ENCODE results near the gene AKT2.
A peak's percentile ranks its signal among the peaks of the same experiment; 100 is the strongest.

Gene AKT2

DNA sequence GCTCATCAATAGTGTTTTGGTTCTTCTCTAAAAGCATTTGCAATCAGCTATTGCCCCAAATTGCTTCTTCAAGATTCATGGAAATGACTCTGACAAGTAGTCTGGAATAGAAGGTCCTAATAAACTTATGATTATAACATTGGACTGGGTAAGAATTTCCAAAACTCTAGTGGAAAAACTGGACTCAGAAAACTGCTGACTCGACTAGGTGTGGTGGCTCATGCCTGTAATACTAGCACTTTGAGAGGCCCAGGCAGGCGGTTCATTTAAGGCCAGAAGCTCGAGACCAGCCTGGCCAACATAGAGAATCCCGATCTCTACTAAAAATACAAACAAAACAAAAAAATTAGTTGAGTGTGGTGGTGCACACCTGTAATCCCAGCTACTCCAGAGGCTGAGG, 15.5 kb upstream of the AKT2 start:
- no peak for DNase-seq (ENCODE audit: low read depth)

DNA sequence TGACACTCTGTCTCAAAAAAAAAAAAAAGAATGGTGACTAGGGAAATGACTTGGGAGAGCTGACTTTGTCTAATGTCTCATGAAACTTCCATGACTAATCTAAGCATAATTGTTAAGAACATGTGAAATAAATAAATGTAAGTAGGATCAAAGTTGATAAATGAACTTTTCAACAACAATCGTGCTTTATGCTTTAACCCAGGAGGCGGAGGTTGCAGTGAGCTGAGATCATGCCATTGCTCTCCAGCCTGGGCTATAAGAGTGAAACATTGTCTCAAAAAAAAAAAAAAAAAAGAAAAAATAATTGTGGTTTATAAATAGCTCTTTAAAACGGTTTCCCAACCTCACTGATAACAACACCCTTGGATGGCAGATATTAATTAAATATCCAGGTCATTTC, 12.9 kb upstream of the AKT2 start:
- no peak for DNase-seq (ENCODE audit: low read depth)

DNA sequence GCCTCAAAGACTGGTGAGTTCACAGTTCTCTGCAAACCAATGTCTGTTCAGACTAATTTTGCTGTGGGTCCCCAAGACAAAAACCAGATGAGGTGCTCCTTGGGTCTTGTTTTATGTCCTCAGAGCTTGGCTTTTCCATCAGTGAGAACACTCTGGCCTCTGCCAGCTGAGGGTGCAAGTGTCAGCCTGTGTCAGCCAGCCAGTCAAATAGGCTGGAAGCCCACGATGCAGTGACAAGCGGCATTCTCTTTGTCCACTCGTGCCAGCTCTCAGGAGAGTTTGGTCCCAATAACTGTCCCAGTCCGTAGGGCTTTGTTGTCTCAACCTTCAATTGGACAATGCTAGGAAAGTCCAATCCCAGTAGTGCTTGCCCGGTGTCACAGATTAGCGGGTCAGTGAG, 9.4 kb upstream of the AKT2 start:
- DNase-seq (ENCODE audit: low read depth): no peak

DNA sequence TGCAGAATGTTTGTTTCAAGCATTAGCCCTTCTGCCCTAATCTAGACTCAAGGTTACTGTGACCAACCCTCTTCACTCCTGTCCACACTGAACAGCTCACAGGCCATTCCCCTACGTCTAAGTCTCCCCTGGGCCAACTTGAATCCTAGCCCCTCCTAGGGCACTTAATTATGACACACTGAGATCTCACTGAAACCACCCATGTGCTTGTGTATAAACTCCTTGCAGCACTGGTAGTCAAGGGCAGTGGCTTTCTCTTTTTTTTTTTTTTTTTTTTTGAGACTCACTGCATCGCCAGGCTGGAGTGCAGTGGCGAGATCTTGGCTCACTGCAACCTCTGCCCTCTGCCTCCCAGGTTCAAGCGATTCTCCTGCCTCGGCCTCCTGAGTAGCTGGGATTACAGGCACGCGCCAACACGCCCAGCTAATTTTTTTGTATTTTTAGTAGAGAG, 1.9 kb upstream of the AKT2 start:
- DNase-seq (ENCODE audit: low read depth): no peak

DNA sequence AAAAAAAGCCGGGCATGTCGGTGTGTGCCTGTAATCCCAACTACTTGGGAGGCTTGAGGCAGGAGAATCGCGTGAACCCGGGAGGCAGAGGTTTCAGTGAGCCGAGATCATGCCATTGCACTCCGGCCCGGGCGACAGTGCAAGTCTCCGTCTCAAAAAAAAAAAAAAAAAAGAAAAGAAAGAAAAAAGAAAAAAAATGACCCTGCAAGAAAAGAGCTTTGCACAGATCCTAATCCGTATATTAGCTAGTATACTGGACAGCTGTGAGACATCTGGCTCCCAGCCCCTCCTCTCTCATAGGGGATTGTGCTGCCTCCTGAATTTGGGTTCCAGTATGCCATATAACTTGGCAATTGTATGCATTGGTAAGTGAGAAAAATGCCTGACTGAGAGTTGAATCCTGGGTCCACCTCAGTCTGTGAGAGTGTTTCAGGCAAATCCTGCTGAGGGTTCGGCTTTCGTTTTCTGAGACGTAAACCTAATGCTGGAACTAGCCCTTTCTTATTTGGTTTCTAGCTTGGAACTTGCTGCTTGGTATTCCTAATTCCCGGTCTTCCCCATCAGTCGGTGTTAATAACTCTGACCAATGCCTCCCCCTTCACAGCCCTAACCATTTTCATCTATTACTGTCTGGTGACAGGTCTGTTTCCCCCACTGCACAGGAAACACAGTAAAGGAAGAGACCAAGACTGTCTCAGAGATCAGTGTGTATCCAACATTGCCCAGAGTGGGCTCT, 1.3 kb upstream of the AKT2 start:
- DNase-seq (ENCODE audit: low read depth): no peak

DNA sequence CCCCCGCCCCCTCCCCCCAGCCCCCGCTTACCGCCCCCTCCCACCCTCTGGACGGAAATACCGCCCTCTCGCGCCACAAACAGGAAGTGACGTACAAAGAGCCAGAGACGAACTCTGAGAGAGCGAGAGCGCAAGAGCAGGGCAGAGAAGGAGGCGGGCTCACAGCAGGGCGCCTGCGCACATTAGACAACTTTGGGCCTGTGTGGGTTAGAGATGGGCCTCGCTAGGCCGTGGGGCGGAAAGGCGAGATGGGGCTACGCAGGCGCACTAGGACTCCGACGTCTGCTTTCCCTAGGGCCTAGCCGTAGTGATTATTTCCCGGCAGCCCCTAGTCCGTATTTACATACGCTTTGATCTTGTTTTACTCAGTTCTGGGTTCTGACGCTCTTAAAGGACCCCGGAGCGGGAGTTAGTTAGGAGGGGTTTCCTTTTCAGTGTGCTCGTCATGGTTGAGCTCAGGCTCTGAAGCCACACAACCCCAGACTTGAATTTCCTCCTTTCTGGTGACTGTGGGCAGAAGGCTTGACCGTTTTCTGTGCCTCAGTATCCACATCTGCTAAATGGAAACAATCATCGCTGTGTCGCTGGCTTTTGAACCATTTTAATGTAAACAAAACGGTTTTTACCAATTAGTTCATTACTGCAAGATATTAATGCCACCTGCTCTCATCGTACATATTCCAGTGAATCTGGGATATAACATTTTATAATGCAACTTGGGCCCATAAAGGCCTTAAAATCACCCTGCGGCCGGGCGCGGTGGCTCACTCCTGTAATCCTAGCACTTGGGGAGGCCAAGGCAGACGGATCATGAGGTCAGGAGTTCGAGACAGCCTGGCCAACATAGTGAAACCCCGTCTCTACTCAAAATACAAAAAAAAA, 449 bp upstream of the AKT2 start:
- DNase-seq (ENCODE audit: low read depth): peak; percentile 96

DNA sequence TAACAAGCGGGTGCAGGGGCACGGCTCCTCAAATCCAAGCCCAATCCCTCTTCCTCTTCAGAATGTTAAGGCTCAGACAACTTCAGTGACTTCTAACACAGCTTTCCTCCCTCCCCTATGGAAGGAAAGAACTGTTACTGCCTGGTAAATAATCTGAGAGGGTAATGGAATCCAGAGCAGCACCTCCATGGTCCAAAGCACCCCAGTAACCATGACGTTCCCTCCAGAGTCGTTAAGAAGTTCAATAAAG, 969 bp downstream of the AKT2 start:
- no peak for DNase-seq (ENCODE audit: low read depth)

DNA sequence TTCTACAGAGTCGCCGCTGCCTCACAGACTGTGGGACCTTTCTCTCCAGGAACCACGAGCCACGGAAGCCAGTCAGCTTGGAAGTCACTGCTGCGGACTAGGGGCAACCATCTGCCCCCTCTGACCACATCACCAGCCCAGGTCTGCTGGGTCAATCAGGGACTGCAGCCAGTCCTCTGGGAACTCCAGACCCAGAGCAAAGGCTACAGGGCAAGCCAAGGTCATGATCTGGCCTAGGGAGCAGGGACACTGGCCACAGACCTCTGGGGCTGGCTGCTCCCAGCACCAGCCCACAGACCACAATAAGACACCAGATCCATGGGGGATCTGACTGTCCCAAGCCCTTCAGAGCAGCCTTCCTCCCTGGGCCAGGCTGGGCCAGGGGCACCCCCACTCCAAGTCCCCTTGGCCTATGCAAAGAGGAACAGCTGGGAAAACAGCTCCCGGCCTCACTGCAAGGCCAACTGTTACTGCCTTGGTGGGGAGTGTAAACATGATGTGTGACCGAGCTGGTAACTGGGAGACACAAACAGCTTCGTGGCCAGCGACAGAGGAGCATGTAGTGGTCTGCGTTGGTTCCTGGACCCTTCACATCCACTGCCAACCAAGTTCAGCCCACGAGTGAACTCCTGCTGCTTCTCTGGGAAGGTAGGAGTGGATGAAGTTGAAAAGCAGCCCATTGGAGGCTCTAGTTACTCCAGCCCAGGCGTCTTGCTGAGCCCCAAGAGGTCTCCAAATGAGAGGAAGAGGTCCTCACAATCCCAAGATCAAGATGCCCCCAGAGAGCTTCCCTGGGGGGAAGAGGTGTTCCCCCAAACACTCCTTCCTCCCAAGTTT, 1.5 kb downstream of the AKT2 start:
- DNase-seq (ENCODE audit: low read depth): no peak

DNA sequence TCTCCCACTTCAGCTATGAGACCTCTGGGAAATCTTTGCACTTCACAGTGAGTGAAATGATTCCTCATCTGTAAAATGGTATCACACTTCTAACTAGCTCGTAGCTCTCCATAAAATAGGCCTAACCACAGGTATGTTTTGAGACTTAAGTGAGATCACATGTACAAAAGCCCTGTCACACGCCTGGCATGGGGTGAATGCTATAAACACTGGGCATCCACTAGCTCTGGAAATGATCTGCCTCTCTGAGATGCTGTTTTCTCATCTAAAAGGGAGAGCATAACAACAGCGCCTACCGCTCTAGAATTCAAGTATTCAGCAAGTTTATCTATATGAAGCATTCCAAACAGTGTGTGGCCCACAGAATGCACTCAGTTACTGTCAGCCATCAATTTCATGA, 2.2 kb downstream of the AKT2 start:
- no peak for DNase-seq (ENCODE audit: low read depth)

DNA sequence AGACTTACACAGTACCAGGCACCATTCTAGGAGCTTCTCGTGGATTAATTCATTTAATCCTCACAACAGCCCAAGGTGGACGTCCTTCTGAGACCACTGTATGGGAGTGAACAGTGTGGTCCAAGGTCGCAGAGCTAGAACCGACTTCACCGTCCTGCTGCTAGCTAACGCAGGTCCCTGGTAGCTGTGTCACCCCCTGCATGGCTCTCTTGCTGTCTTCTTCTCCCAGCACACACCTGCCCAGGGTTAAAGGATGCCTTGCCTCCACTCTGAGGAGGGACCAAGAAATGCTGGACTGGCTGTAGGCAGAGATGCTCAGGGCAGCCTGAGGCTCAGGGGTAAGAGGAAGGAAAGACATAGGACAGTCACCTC, 3.0 kb downstream of the AKT2 start:
- DNase-seq (ENCODE audit: low read depth): no peak

DNA sequence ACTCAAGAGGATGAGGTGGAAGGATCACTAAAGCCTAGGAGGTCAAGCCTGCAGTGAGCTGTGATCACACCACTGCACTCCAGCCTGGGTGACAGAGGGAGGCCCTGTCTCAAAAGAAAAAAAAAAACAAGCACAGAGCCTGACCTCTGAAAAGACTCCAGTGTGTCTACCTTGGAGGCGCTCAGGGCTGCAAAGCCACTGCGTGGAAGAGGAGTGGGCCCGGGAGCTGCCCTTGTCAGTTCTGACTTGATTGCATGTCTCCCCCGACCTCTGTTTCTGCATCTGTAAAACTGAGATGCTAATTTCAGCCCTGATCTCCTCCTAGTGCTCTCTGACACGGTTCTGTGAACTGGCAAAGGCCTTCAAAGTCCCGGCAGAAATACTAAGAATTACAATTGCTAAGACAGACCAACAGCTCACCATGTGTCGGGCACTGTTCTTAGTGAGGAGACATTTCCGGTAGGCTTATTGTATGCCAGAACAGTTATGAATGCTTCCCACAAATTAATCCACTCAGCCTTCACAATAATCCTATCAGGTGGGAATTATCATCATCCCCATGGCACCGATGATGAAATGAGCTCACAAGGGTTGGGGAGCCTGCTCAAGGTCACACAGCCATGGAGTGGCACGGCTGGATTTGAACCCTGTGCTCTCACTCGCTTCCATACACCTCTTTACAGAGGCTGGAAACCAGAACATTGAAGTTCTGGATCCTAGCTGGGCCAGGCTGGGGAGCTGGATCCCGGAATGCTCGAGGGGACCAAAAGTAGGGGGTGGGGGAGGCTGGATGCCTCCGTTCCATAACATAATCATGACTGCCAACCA, 3.5 kb downstream of the AKT2 start:
- DNase-seq (ENCODE audit: low read depth): no peak

DNA sequence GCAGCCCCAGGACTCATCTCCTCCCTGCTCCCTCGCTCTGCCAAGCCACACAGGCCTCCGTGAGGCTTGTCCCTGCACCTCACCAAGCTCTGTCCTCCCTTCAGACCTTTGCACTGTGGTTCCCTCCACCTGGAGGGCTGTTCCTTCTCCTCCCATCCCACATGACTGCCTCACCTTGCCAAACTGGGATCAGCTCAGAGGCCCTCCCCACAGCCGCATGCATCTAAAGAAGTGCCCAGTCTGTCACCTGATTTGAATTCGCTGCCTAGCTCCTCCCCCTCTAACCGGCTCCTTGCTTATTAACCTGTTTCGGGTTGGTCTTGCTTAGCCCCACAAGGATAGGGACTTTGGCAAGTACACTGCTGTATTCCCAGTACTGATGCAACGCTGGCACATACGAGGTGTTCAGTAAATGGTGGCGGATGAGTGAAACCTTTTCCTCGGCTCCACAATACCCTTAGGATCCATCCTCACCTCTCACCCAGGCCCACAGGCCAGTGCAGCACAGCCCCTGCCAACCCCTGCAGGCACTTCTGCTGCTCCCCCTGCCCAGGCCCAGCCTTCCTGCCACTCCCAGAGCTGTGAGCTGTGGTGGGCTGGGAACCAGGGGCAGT, 4.4 kb downstream of the AKT2 start:
- no peak for DNase-seq (ENCODE audit: low read depth)

DNA sequence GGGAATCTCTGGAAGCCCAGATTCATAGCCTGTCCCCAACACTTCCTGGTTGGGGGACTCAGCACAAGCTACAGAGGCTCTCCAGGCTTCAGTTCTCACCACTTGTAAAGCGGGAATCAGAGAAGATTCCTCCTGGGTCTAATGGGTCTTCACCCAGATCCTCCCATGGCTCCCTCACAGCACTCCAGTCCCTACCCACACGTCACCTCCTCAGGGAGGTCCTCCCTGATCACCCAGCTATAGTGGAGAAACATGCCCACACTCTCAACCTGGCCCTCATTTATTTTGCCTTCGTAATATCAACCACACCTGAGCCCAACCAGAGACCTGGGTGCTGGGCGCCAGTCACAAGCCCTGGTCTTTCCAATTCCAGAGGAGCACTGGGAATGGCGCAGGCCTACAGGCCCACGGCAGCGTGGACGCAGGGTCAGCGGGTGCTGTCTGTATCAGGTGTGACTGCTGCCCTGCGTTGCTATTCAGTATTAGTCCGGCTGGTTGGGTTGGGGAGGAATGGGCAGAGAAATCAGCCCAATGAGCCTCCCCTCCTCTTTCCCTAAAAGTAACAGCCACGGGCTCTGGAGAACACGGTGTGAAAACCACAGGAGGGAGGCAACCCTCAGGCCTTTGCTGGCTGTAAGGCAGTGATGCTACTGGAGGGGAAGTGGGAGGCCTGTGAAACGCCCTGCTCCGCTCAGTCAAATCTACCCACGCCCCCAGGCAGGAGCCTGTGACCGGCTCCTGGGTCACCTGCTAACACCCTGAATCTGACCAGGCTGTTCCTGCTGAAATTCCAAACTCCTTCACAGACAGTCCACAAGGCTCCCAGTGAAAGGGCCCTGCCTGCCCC, 5.2 kb downstream of the AKT2 start:
- DNase-seq (ENCODE audit: low read depth): no peak

DNA sequence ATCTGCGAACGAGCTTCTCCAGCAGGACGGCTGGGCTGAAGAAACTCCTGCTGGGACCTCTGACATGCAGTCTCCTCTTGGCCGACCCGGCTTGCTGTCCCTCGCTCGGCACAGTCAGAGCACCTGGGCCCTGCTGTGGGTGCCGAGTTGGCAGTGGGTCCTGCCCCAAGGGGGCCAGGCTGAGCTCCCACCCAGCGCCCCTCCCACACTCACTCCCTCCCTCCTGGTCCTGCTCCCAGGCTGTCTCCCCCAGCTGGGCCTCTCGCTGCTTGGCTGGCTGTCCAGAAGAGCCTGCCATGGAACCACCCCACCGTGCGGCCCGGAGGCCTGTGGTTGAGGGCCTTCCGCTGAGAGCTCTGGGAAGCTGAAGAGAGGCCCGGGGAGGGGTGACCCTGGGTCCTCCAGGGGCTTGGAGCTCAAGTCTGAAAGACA, 6.0 kb downstream of the AKT2 start:
- no peak for DNase-seq (ENCODE audit: low read depth)

DNA sequence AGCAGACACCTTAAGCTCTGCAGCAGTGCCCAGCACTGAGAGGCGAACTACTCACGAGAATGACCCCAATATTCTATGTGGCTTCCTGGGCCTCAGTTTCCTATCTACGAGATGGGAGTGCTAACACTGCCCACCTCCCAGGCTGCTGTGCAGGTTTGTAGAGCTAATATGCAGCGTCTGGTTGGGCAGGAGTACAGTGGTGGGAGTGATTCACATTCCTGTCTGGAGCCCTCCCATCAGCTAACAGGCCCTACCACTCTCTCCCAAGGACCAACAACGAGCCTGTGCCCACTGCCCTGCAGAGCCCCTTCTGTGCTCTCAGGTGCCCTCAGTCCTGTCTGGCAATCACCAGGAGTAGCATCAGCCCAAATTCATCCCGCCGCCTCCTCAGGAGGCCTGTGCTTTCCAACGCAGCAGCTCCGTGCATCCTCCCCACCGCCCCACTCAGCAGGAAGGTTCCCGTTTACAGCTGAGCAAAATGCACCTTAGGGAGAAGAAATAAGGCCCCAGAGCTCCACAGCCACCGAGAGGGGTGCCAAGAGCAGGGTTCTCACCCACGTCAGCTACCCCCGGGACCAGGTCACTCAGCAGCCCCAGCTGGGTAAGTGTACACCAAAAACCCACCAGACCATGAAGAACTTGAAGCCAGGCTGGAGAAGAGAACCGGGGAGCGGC, 6.6 kb downstream of the AKT2 start:
- no peak for DNase-seq (ENCODE audit: low read depth)

DNA sequence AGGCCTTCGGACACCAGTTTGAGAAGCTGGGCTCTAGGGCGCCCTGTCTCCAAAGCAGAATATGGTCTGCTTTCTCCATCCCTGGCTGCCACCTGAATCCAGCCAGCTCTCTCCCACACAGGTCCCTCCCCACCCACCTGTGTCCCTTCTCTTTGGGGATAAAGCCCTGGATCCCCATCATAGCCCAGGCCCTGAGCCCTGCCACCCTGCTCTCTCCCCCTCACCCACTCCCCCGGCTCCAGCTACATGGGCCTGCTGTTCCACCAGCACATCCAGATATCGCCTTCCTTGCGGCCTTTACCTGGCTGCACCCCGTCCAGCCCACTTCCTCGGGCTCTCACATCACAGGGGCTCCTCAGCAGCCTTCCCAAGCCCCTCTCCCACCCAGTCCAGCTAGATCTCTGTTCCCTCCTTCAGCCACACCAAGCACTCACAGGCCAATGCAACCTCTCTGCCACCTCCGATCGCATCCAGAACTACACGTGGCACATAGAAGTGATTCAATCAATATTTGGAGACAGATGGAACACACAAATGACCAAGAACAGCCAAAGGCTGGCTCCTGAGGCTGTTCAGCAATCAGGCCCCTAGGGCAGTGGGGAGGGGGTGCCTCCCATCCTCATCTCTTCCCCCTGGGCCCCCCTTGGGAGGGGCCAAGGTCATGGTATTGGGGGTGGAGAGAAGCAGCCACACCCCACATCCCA, 7.6 kb downstream of the AKT2 start:
- DNase-seq (ENCODE audit: low read depth): no peak

DNA sequence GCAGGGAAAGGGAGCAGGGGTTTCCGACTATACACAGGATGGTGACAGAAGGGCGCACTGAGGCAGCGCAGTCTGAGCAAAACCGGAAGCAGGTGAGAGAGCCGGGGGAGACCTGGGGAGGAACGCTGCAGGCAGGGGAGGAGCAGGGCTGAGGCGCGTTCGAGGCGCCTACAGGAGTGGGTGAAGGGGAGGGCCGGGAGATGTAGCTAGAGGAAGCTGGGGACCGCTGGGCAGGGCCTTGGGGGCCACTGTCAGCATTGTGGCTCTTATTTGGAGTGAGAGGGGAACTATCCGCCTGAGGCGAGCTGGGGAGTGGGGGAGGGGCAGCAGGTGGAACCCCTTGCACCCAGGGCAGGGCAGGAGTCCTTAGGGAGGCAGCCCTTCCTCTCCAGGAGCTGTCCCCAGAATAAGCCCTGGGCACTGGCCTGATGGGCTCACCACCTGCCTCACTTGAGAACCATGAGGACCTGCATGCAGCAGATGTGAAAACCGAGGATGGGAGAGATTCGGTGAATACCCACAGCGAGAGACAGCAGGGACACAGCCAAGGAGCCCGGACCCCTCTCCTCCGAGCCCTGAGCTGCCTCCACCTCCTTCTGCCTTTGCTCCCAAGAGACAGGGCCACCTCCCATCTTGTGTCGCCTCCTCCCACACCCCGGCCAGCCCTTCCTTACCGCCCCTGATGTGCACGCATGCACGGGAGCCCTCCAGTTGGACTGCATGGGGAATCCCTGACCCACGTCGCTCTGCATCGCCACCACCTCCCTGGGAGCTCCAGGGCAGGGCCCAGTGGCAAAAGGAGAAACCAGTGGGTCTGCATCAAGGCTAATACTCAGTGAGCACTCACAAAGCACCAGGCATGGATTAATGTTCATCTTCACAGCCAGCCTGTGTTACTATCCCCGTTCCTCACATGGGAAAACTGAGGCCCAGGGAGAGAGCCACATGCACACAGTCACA, 10.3 kb downstream of the AKT2 start:
- DNase-seq (ENCODE audit: low read depth): no peak
